Body of pancreas (tissue), 4 donors: ENCODE measurements around the gene STAT5A. TPM values are rescaled to one million over a fixed set of nuclear protein-coding genes. Genes with fewer than 3 reads are reported as not detected.

Source experiments
- ATAC-seq: fragments of 150-250 bp; one replicate; pipeline ENCODE4 v1.9.1; 2016
- DNase-seq, 4 donors: peaks; one replicate each; pipeline ENCODE4 v3.0.0-alpha.2; 2019
- H3K27ac ChIP-seq, 4 donors: fragments of 200-600 bp; sonication (generic); 1 replicate in 3 of 4; 2 replicates in 1 of 4; pipeline versions ENCODE4 v1.5.1 to v1.6.1; 2016 to 2019; ENCODE audit warnings: mild to moderate bottlenecking in 1 of 4, mixed read lengths in 1 of 4, moderate library complexity in 1 of 4
- H3K27me3 ChIP-seq, 2 donors: fragments of 200-600 bp; sonication (generic); one replicate each; pipeline ENCODE4 v1.6.0; 2016; ENCODE audit warnings: mild to moderate bottlenecking in 1 of 2
- H3K36me3 ChIP-seq, 2 donors: fragments of 200-600 bp; sonication (generic); replicated peaks in 1 of 2; 2 replicates each; pipeline ENCODE4 v1.5.1; 2016; ENCODE audit warnings: low read depth in 2 of 2; ENCODE audit not compliant: insufficient read depth in 1 of 2
- H3K4me1 ChIP-seq: fragments of 200-600 bp; sonication (generic); one replicate; pipeline ENCODE4 v1.6.0; 2016
- H3K4me3 ChIP-seq, 2 donors: fragments of 200-600 bp; sonication (generic); 1 replicate in 1 of 2; 2 replicates in 1 of 2; pipeline ENCODE4 v1.5.1; 2016 to 2019
- H3K9me3 ChIP-seq, 3 donors: fragments of 200-600 bp; sonication (generic); 1 replicate in 2 of 3; 2 replicates in 1 of 3; pipeline ENCODE4 v1.5.1; 2016
- CTCF ChIP-seq, 7 experiments: fragments of 450-650 bp in 4 of 7; fragments of 200-600 bp in 3 of 7; sonication (generic) in 3 of 7; IDR thresholded peaks; one replicate each; pipeline ENCODE4 v1.5.1; 2016 to 2019; ENCODE audit warnings: antibody characterized with exemption in 7 of 7
- POLR2A ChIP-seq, 3 donors: fragments of 450-650 bp; IDR thresholded peaks; one replicate each; pipeline ENCODE4 v1.6.1; 2016; ENCODE audit warnings: antibody characterized with exemption in 3 of 3, mild to moderate bottlenecking in 2 of 3
- WGBS, 2 donors: methylation state at CpG; one replicate each; pipeline ENCODE4 v1.1.5; 2017; 5-methylcytosine and 5-hydroxymethylcytosine counted together
- intact Hi-C: fragments of 100-400 bp; cut with DNase I; formaldehyde crosslinking; loops from one replicate; pipeline ENCODE4 v1.15.1; 2023
- total RNA-seq, 2 donors: library from RNA; depleted of rRNA; stranded (reverse); fragments of >200 nt; gene quantifications; one replicate each; pipeline ENCODE4 v1.1.0, GENCODE V29; 2016

The STAT5A gene
- total RNA-seq, 2 donors from 2014 or later, result 25.2 to 52.1 TPM

GRCh38 chr17:42308446-42308845 lies 20.1 kb downstream of the STAT5A start:
- Histone ChIP-seq H3K4me3 (no peak overlapping the region), H3K27me3 (no peaks in the 10 kb centered on the region), H3K36me3 (peaks cover 0 to 7% of the 10 kb centered on the region in 2 donors), H3K4me1 (peaks cover 18% of the 10 kb centered on the region), H3K9me3 (no peaks in the 10 kb centered on the region), H3K27ac (no peak overlapping the region)
- TF ChIP-seq POLR2A (IDR thresholded peaks at IDR 0.05) (no peak), CTCF (IDR thresholded peaks at IDR 0.05) (no peak)
- ATAC-seq, result no peak
- no peak for DNase-seq
- intact Hi-C loops, result no loop called here
- WGBS, 2 donors, result 76 to 82% methylated on average over 3 to 6 of the region's 7 CpGs

GRCh38 chr17:42309142-42309541 lies 20.8 kb downstream of the STAT5A start:
- 78 to 91% methylated on average over 7 to 8 of the region's 9 CpGs for WGBS, 2 donors
- intact Hi-C loops, result no loop called here
- no peak for DNase-seq

GRCh38 chr17:42309986-42310786 lies 21.9 kb downstream of the STAT5A start:
- DNase-seq (no peak), ATAC-seq (no peak)
- 69 to 76% methylated on average over 11 to 19 of the region's 19 CpGs for WGBS, 2 donors
- Histone ChIP-seq H3K27me3 (no peaks in the 10 kb centered on the region), H3K27ac (peak overlapping the region in 1 of 4 donors; percentile 12), H3K4me1 (peaks cover 18% of the 10 kb centered on the region), H3K4me3 (no peak overlapping the region), H3K9me3 (no peaks in the 10 kb centered on the region), H3K36me3 (peaks cover 0 to 10% of the 10 kb centered on the region in 2 donors)
- intact Hi-C loops, result loop anchor here (10.0 kb wide), 1 partner anchor 205 kb away; no protein-coding TSS in a partner anchor
- TF ChIP-seq POLR2A (IDR thresholded peaks at IDR 0.05) (no peak), CTCF (IDR thresholded peaks at IDR 0.05) (no peak)

More at GRCh38 chr17:42309142-42309541, 20.8 kb downstream of the STAT5A start:
- H3K27ac ChIP-seq, result no peak overlapping the region
- ATAC-seq, result no peak
- TF ChIP-seq CTCF (IDR thresholded peaks at IDR 0.05) (no peak), POLR2A (IDR thresholded peaks at IDR 0.05) (no peak)
- H3K27me3 ChIP-seq, result no peaks in the 10 kb centered on the region
- no peak overlapping the region for H3K4me3 ChIP-seq
- H3K4me1 ChIP-seq, result peaks cover 18% of the 10 kb centered on the region
- peaks cover 0 to 7% of the 10 kb centered on the region in 2 donors for H3K36me3 ChIP-seq
- H3K9me3 ChIP-seq, result no peaks in the 10 kb centered on the region

GRCh38 chr17:42310787-42311215 lies 22.5 kb downstream of the STAT5A start:
- peaks cover 18% of the 10 kb centered on the region for H3K4me1 ChIP-seq
- DNase-seq (no peak), ATAC-seq (no peak)
- H3K9me3 ChIP-seq, result no peaks in the 10 kb centered on the region
- TF ChIP-seq POLR2A (IDR thresholded peaks at IDR 0.05) (no peak), CTCF (IDR thresholded peaks at IDR 0.05) (no peak)
- peaks cover 0 to 16% of the 10 kb centered on the region in 2 donors for H3K36me3 ChIP-seq
- H3K4me3 ChIP-seq, result no peak overlapping the region
- intact Hi-C loops, result loop anchor here (10.0 kb wide), 1 partner anchor 204 kb away; no protein-coding TSS in a partner anchor
- H3K27ac ChIP-seq, result peak overlapping the region in 2 of 4 donors; percentile 44 to 71
- WGBS, 2 donors, result 71 to 77% methylated on average over 5 to 9 of the region's 9 CpGs
- no peaks in the 10 kb centered on the region for H3K27me3 ChIP-seq
